Measurements from ENCODE around the gene CABP4. TPM values are rescaled to one million over a fixed set of nuclear protein-coding genes. Genes with fewer than 3 reads are reported as not detected.

Gene CABP4
- total and polyA plus RNA-seq, 7 donors: 0.35 to 1.9 (median 0.93) TPM

GRCh38 chr11:67435727-67436458 lies 19.3 kb upstream of the CABP4 start:
- intact Hi-C loops (cut with DNase I): no loop called here
- Histone ChIP-seq H3K4me1 (peaks cover under 1% of the 10 kb centered on the region), H3K27ac (peak overlapping the region; percentile 36), H3K27me3 (ENCODE audit: insufficient read depth in 3 of 3, low read length in 2 of 3) (no peaks in the 10 kb centered on the region), H3K9me3 (no peaks in the 10 kb centered on the region), H3K36me3 (ENCODE audit: insufficient read depth in 1 of 2, low read depth in 1 of 2) (peaks cover 6 to 81% of the 10 kb centered on the region in 2 donors), H3K4me3 (no peak overlapping the region)
- 86 to 88% (median 87%) methylated on average over 33 to 38 of the region's 38 CpGs for WGBS, 3 donors
- DNase-seq (no peak), ATAC-seq (no peak)
- TF ChIP-seq, protein P1, sequence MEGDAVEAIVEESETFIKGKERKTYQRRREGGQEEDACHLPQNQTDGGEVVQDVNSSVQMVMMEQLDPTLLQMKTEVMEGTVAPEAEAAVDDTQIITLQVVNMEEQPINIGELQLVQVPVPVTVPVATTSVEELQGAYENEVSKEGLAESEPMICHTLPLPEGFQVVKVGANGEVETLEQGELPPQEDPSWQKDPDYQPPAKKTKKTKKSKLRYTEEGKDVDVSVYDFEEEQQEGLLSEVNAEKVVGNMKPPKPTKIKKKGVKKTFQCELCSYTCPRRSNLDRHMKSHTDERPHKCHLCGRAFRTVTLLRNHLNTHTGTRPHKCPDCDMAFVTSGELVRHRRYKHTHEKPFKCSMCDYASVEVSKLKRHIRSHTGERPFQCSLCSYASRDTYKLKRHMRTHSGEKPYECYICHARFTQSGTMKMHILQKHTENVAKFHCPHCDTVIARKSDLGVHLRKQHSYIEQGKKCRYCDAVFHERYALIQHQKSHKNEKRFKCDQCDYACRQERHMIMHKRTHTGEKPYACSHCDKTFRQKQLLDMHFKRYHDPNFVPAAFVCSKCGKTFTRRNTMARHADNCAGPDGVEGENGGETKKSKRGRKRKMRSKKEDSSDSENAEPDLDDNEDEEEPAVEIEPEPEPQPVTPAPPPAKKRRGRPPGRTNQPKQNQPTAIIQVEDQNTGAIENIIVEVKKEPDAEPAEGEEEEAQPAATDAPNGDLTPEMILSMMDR (IDR thresholded peaks at IDR 0.05): no peak

DNA sequence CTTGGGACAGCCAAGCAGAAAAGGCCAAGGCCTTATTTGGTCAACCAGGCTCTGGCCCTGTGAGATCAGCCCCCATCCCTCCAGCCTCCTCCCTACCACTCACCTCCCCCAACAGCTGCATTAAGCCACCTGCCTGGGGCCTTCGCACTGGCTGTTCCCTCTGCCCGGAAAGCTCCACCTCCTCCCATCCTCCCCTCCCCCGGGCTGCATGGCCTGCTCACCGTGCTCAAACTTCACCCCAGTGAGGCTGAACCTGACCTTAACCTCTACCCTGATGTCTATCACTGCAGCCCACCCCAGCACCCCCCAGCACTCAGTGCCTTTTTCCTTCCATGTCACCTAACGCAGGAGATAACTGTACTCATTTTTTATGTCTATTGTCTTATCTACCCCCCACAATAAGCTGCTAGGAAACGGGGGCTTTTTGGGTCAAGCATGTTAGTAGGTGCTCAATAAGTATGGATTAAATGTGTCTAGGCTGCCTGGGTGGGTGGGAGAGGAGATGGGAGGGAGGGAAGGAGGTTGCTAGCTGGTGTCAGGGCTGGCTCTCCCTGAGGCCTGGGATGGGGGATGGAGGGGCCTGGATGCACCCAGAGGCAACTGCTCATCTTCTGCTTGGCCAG lies 18.6 kb upstream of the CABP4 start:
- no peaks in the 10 kb centered on the region for H3K27me3 ChIP-seq (ENCODE audit: insufficient read depth in 3 of 3, low read length in 2 of 3)
- H3K4me3 ChIP-seq: no peak overlapping the region
- H3K9me3 ChIP-seq: no peaks in the 10 kb centered on the region
- H3K36me3 ChIP-seq (ENCODE audit: insufficient read depth in 1 of 2, low read depth in 1 of 2): peaks cover 6 to 82% of the 10 kb centered on the region in 2 donors
- peak in 1 of 4 donors; percentile 12 for ATAC-seq
- DNase-seq: no peak
- TF ChIP-seq, protein P1 (IDR thresholded peaks at IDR 0.05): no peak
- intact Hi-C loops (cut with DNase I): no loop called here
- H3K27ac ChIP-seq: no peak overlapping the region
- WGBS, 3 donors: 54 to 59% (median 59%) methylated on average over 6 of the region's 6 CpGs
- no peaks in the 10 kb centered on the region for H3K4me1 ChIP-seq

DNA sequence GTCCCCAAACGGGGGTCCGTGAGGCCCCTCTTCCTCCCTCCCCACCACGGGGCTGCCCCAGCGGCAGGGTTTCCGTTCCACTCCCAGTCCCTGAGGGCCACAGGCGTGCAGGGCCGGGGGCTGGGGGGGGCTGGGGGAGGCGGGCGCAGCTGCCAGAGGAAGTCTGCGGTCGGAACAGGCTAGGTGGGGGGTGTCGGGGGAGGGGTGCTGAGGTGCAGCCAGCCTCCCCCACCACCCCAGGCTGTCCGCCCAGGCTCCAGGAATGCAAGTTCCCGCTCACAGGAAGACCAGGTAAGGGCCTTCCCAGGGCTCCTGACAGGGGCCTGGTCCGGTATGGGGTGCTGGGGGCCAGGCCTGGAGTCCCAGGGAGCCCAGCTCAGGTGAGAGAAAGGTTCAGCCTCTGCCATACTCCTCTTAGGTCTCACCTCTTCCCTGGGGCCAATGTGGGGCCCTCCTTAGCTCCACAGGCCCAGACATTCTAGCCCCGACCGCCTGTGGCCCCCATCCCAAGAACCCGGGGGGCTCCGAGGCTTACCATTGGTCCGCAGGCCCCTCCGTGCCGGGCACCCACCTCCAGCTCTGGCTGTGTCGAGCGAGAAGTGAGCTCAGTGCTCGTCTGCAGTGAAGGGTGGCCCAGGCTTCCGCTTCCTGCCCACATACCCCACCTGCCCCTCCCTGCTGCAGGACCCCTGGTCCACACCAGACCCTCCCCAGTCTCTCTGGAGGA lies 17.9 kb upstream of the CABP4 start, which contains the start of gene PTPRCAP:
Gene PTPRCAP, minus strand, starts transcription at position 601 of the 727 bp plus-strand sequence. Its CDS starts 63 bp downstream, at position 538.
- H3K4me1 ChIP-seq: peaks cover 3% of the 10 kb centered on the region
- peak within 1 kb of the TSS; percentile 23 for H3K27ac ChIP-seq
- peaks cover 6 to 82% of the 10 kb centered on the region in 2 donors for H3K36me3 ChIP-seq (ENCODE audit: insufficient read depth in 1 of 2, low read depth in 1 of 2)
- no peaks in the 10 kb centered on the region for H3K27me3 ChIP-seq (ENCODE audit: insufficient read depth in 3 of 3, low read length in 2 of 3)
- intact Hi-C loops (cut with DNase I): no loop called here
- DNase-seq (peak in 1 of 2 donors; percentile 55), ATAC-seq (no peak)
- no peaks in the 10 kb centered on the region for H3K9me3 ChIP-seq
- TF ChIP-seq, protein P1 (IDR thresholded peaks at IDR 0.05): no peak
- no peak within 1 kb of the TSS for H3K4me3 ChIP-seq
- WGBS, 3 donors: 69 to 76% (median 74%) methylated on average over 17 to 26 of the region's 26 CpGs

DNA sequence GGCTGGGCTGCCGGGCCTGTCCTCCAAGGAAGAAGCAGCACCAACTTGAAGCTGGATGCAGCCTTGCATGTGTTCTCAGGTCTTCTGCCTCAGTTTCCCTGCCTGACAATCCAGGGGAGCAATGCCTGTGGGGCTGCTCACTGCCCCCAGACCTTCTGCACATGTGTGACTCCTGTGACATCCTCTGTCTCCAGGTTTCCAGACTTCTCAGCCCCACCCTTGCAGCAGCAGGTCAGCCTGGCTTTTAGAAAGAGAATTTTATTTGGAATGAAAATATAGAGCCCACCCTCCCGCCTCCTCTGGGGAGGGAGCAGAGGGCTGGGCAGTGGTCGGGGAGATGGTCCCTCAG lies 17.4 kb upstream of the CABP4 start:
- no peaks in the 10 kb centered on the region for H3K27me3 ChIP-seq (ENCODE audit: insufficient read depth in 3 of 3, low read length in 2 of 3)
- peaks cover 6 to 77% of the 10 kb centered on the region in 2 donors for H3K36me3 ChIP-seq (ENCODE audit: insufficient read depth in 1 of 2, low read depth in 1 of 2)
- ATAC-seq (no peak), DNase-seq (no peak)
- H3K9me3 ChIP-seq: no peaks in the 10 kb centered on the region
- H3K4me3 ChIP-seq: no peak overlapping the region
- 77 to 91% (median 80%) methylated on average over 3 of the region's 3 CpGs for WGBS, 3 donors
- TF ChIP-seq, protein P1 (IDR thresholded peaks at IDR 0.05): no peak
- intact Hi-C loops (cut with DNase I): no loop called here
- peaks cover 8% of the 10 kb centered on the region for H3K4me1 ChIP-seq
- H3K27ac ChIP-seq: no peak overlapping the region
